IMR-90 (cell line): ENCODE measurements around the gene ROPN1B. TPM values are rescaled to one million over a fixed set of nuclear protein-coding genes. Genes with fewer than 3 reads are reported as not detected.

Experiments used
- ATAC-seq: fragments of 200-7000 bp; cut with Tn5 transposase; 2 replicates; pipeline ENCODE4 v1.9.1; 2020; ENCODE audit warnings: low read depth, mild to moderate bottlenecking, moderate library complexity
- BruUV-seq: library from RNA; stranded (reverse); fragments of 400-500 nt; replicated peaks from 2 replicates; lab custom pipeline; 2021; lab: Mats Ljungman, UMichigan
- CTCF ChIA-PET: fragments of 300-600 bp; formaldehyde crosslinking; extraction: SDS; loops from one replicate; lab custom pipeline; 2021; ENCODE audit warnings: antibody characterized with exemption; lab: Yijun Ruan, JAX
- POLR2A ChIA-PET: fragments of 300-600 bp; sonication (Branson Sonifier 250); formaldehyde crosslinking; loops from one replicate; lab custom pipeline; 2022; ENCODE audit warnings: antibody characterized with exemption; ENCODE audit not compliant: unreplicated experiment; lab: Charles Lee
- DNase-seq: peaks from one replicate; pipeline ENCODE4 v3.0.0; 2013
- H2AFZ ChIP-seq: replicated peaks from 2 replicates; pipeline ENCODE3; 2013; ENCODE audit warnings: low read length, mild to moderate bottlenecking; ENCODE audit not compliant: poor library complexity
- H2AK5ac ChIP-seq: 2 replicates; pipeline ENCODE4 v1.6.1; 2013; ENCODE audit warnings: low read depth, low read length, inconsistent platforms
- H2AK9ac ChIP-seq: replicated peaks from 2 replicates; pipeline ENCODE3; 2013; ENCODE audit warnings: mild to moderate bottlenecking, low read depth, low read length, moderate library complexity; ENCODE audit not compliant: poor library complexity
- H2BK120ac ChIP-seq: 2 replicates; pipeline ENCODE4 v1.6.1; 2013; ENCODE audit warnings: low read depth, low read length, inconsistent platforms
- H2BK15ac ChIP-seq: 3 replicates; pipeline ENCODE4 v1.6.1; 2013; ENCODE audit warnings: low read depth, low read length, inconsistent platforms
- H2BK20ac ChIP-seq: 2 replicates; pipeline ENCODE4 v1.6.1; 2013; ENCODE audit warnings: low read depth, mild to moderate bottlenecking, inconsistent platforms, low read length, moderate library complexity
- H2BK5ac ChIP-seq: 2 replicates; pipeline ENCODE4 v1.6.1; 2013; ENCODE audit warnings: mild to moderate bottlenecking, low read depth, low read length, inconsistent platforms; ENCODE audit not compliant: poor library complexity, severe bottlenecking
- H3K14ac ChIP-seq: replicated peaks from 2 replicates; pipeline ENCODE4 v1.6.1; 2013; ENCODE audit warnings: low read depth, low read length, inconsistent platforms
- H3K18ac ChIP-seq: 2 replicates; pipeline ENCODE4 v1.6.1; 2013; ENCODE audit warnings: low read depth, low read length, control low read depth
- H3K23ac ChIP-seq: 2 replicates; pipeline ENCODE4 v1.6.1; 2013; ENCODE audit warnings: low read depth, low read length, inconsistent platforms
- H3K27ac ChIP-seq: 2 replicates; pipeline ENCODE4 v1.5.1; 2013; ENCODE audit warnings: mild to moderate bottlenecking, control low read depth, low read length; ENCODE audit not compliant: insufficient read depth
- H3K27me3 ChIP-seq: 2 replicates; pipeline ENCODE4 v1.6.1; 2013; ENCODE audit warnings: low read length; ENCODE audit not compliant: control insufficient read depth, insufficient read depth
- H3K36me3 ChIP-seq: 2 replicates; pipeline ENCODE4 v1.6.1; 2013; ENCODE audit warnings: low read length, mixed read lengths; ENCODE audit not compliant: control insufficient read depth, insufficient read depth
- H3K4ac ChIP-seq: 2 replicates; pipeline ENCODE4 v1.6.1; 2013; ENCODE audit warnings: low read depth, low read length, inconsistent platforms
- H3K4me1 ChIP-seq: 2 replicates; pipeline ENCODE4 v1.6.1; 2013; ENCODE audit warnings: low read length, mixed read lengths; ENCODE audit not compliant: control insufficient read depth, insufficient read depth
- H3K4me2 ChIP-seq: 2 replicates; pipeline ENCODE4 v1.6.1; 2013; ENCODE audit warnings: low read depth, mild to moderate bottlenecking, control low read depth, low read length, moderate library complexity
- H3K4me3 ChIP-seq: 2 replicates; pipeline ENCODE4 v1.5.1; 2013; ENCODE audit warnings: low read depth, mild to moderate bottlenecking, control low read depth, low read length, moderate library complexity; ENCODE audit not compliant: insufficient read depth
- H3K56ac ChIP-seq: 2 replicates; pipeline ENCODE4 v1.6.1; 2013; ENCODE audit warnings: low read length, inconsistent platforms; ENCODE audit not compliant: insufficient read depth; ENCODE audit errors: extremely low read depth
- H3K79me1 ChIP-seq, 2 experiments: 2 replicates each; pipeline ENCODE4 v1.6.1; 2013; ENCODE audit warnings: low read length in 2 of 2, inconsistent platforms in 1 of 2, low read depth in 1 of 2
- H3K9ac ChIP-seq: 2 replicates; pipeline ENCODE4 v1.6.1; 2013; ENCODE audit warnings: low read depth, low read length, control low read depth
- H3K9me1 ChIP-seq: 2 replicates; pipeline ENCODE4 v1.6.1; 2013; ENCODE audit warnings: low read length, inconsistent platforms; ENCODE audit not compliant: insufficient read depth
- H3K9me3 ChIP-seq: 2 replicates; pipeline ENCODE4 v1.6.1; 2013; ENCODE audit warnings: low read length; ENCODE audit not compliant: control insufficient read depth, insufficient read depth
- H4K20me1 ChIP-seq: 2 replicates; pipeline ENCODE4 v1.6.1; 2013; ENCODE audit warnings: low read length, inconsistent platforms; ENCODE audit not compliant: insufficient read depth
- H4K5ac ChIP-seq: 2 replicates; pipeline ENCODE4 v1.6.1; 2013; ENCODE audit warnings: mild to moderate bottlenecking, low read depth, low read length, control low read depth
- H4K8ac ChIP-seq, 2 experiments: 2 replicates each; pipeline ENCODE4 v1.6.1; 2013; ENCODE audit warnings: low read depth in 2 of 2, low read length in 2 of 2, control low read depth in 1 of 2, inconsistent platforms in 1 of 2
- H4K91ac ChIP-seq: 2 replicates; pipeline ENCODE4 v1.6.1; 2013; ENCODE audit warnings: low read depth, low read length, inconsistent platforms; ENCODE audit not compliant: insufficient read depth
- BHLHE40 ChIP-seq: fragments of 150-350 bp; IDR thresholded peaks from 2 replicates; pipeline ENCODE4 v1.6.1; 2016; ENCODE audit warnings: mild to moderate bottlenecking, low read depth, low read length
- CEBPB ChIP-seq: IDR thresholded peaks from 2 replicates; pipeline ENCODE4 v1.6.1; 2012; ENCODE audit warnings: low read depth, low read length, improper control_type of control experiment
- CHD1 ChIP-seq: IDR thresholded peaks from 2 replicates; pipeline ENCODE4 v1.6.1; 2012; ENCODE audit warnings: low read depth, low read length, improper control_type of control experiment
- ELK1 ChIP-seq: fragments of 150-350 bp; IDR thresholded peaks from 2 replicates; pipeline ENCODE4 v1.6.1; 2016; ENCODE audit warnings: low read depth, mild to moderate bottlenecking, low read length, moderate library complexity, borderline replicate concordance
- FOS ChIP-seq: fragments of 150-350 bp; IDR thresholded peaks from 2 replicates; pipeline ENCODE4 v1.6.1; 2016; ENCODE audit warnings: low read depth, low read length
- MAFK ChIP-seq: IDR thresholded peaks from 2 replicates; pipeline ENCODE4 v1.6.1; 2012; ENCODE audit warnings: low read depth, low read length, improper control_type of control experiment
- MAZ ChIP-seq: IDR thresholded peaks from 2 replicates; pipeline ENCODE4 v1.6.1; 2012; ENCODE audit warnings: low read depth, mild to moderate bottlenecking, low read length, improper control_type of control experiment, moderate library complexity, borderline replicate concordance
- MXI1 ChIP-seq: IDR thresholded peaks from 2 replicates; pipeline ENCODE4 v1.6.1; 2012; ENCODE audit warnings: low read depth, mild to moderate bottlenecking, low read length, moderate library complexity, borderline replicate concordance
- NFE2L2 ChIP-seq: fragments of 150-350 bp; IDR thresholded peaks from 2 replicates; pipeline ENCODE4 v1.6.1; 2016; ENCODE audit warnings: low read depth, mild to moderate bottlenecking, low read length
- POLR2A ChIP-seq: IDR thresholded peaks from 2 replicates; pipeline ENCODE4 v1.6.1; 2012; ENCODE audit warnings: mild to moderate bottlenecking, low read depth, low read length
- RCOR1 ChIP-seq: IDR thresholded peaks from 2 replicates; pipeline ENCODE4 v1.6.1; 2012; ENCODE audit warnings: mild to moderate bottlenecking, low read length, improper control_type of control experiment; ENCODE audit not compliant: insufficient replicate concordance
- RFX5 ChIP-seq: IDR thresholded peaks from 2 replicates; pipeline ENCODE4 v1.8.0; 2012; ENCODE audit warnings: low read depth, mild to moderate bottlenecking, low read length, moderate library complexity
- SMC3 ChIP-seq: fragments of 150-350 bp; IDR thresholded peaks from 2 replicates; pipeline ENCODE4 v1.6.1; 2016; ENCODE audit warnings: low read depth, mild to moderate bottlenecking, antibody characterized with exemption, low read length, moderate library complexity
- WGBS, 2 experiments: methylation state at CpG; one replicate each; pipeline versions ENCODE4 v1.1.5 to v1.1.7; 2013; ENCODE audit warnings: missing lambda C conversion rate in 2 of 2; ENCODE audit not compliant: insufficient read length in 1 of 2; ENCODE audit errors: extremely low coverage in 2 of 2; 5-methylcytosine and 5-hydroxymethylcytosine counted together
- dilution Hi-C: fragments of 300-500 bp; cut with HindIII; formaldehyde crosslinking; loops from one replicate; pipeline ENCODE4 v1.14.3; 2018; ENCODE audit warnings: low sequenced_read_pairs; ENCODE audit not compliant: unreplicated experiment
- in situ Hi-C: fragments of 300-500 bp; cut with MboI; formaldehyde crosslinking; loops from 3 replicates; pipeline ENCODE4 v1.14.3; 2019; ENCODE audit warnings: low sequenced_read_pairs, inconsistent platforms, mixed read lengths
- intact Hi-C: fragments of 100-400 bp; cut with micrococcal nuclease; formaldehyde crosslinking; loops from 2 replicates; pipeline ENCODE4 v1.10.0; 2022
- polyA plus RNA-seq, 3 experiments: library from polyadenylated mRNA; depleted of rRNA; stranded (reverse); fragments of >200 nt; gene quantifications; 2 replicates each; pipeline ENCODE4 v1.2.3, GENCODE V29; 2012; ENCODE audit warnings: low replicate concordance in 1 of 3
- total RNA-seq: library from RNA; depleted of rRNA; stranded (reverse); fragments of >200 nt; gene quantifications from 2 replicates; pipeline ENCODE4 v1.2.3, GENCODE V29; 2012
- TF ChIP-seq, protein P1 (sequence below): fragments of 150-350 bp; IDR thresholded peaks from 2 replicates; pipeline ENCODE4 v1.6.1; 2017; ENCODE audit warnings: mild to moderate bottlenecking, antibody characterized with exemption, low read length, low read depth
- TF ChIP-seq, protein P2 (sequence below): conservative IDR thresholded peaks from 2 replicates; pipeline ENCODE4 v1.5.1; 2012; ENCODE audit warnings: mild to moderate bottlenecking, low read depth, low read length, improper control_type of control experiment

Gene ROPN1B
- total and polyA plus RNA-seq, 2 of the 4 experiments (the other 2 are of a cell fraction) = not detected

GRCh38 chr3:126028096-126028495 is 59.1 kb downstream of the ROPN1B start:
- Histone ChIP-seq H3K23ac (no peak overlapping the region), H2BK120ac (no peak overlapping the region), H3K9me3 (peaks cover 7% of the 10 kb centered on the region), H3K14ac (no peak overlapping the region), H3K27me3 (no peaks in the 10 kb centered on the region), H2AK9ac (no peak overlapping the region), H2AK5ac (no peak overlapping the region), H3K79me1 (no peaks in the 10 kb centered on the region), H2BK20ac (no peak overlapping the region), H2BK5ac (no peak overlapping the region), H2AFZ (no peak overlapping the region), H4K91ac (no peak overlapping the region), H3K4me2 (no peak overlapping the region), H2BK15ac (no peak overlapping the region), H4K5ac (no peak overlapping the region), H3K9ac (no peak overlapping the region), H3K4me1 (no peaks in the 10 kb centered on the region), H4K8ac (no peak overlapping the region), H3K56ac (no peak overlapping the region), H3K36me3 (no peaks in the 10 kb centered on the region), H3K4me3 (no peak overlapping the region), H3K18ac (no peak overlapping the region), H4K20me1 (no peaks in the 10 kb centered on the region), H3K4ac (no peak overlapping the region), H3K9me1 (no peaks in the 10 kb centered on the region), H3K27ac (no peak overlapping the region)
- in situ Hi-C loops (no loop called here), dilution Hi-C loops (no loop called here), intact Hi-C loops (no loop called here)
- ChIA-PET POLR2A (no interaction called here), CTCF (no interaction called here)
- ATAC-seq (no peak), DNase-seq (no peak)
- no TSS peak for BruUV-seq
- 75% methylated on average over 2 of the region's 4 CpGs; no CpG with 5 or more reads in 1 of the 2 experiments for WGBS, 2 experiments
- TF ChIP-seq CEBPB (no peak), RFX5 (no peak), CHD1 (no peak), MXI1 (no peak), SMC3 (no peak), POLR2A (no peak), MAFK (no peak), RCOR1 (no peak), FOS (no peak), MAZ (no peak), BHLHE40 (no peak), ELK1 (no peak), NFE2L2 (no peak)
- TF ChIP-seq, protein P1, sequence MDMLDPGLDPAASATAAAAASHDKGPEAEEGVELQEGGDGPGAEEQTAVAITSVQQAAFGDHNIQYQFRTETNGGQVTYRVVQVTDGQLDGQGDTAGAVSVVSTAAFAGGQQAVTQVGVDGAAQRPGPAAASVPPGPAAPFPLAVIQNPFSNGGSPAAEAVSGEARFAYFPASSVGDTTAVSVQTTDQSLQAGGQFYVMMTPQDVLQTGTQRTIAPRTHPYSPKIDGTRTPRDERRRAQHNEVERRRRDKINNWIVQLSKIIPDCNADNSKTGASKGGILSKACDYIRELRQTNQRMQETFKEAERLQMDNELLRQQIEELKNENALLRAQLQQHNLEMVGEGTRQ = no peak
- TF ChIP-seq, protein P2, sequence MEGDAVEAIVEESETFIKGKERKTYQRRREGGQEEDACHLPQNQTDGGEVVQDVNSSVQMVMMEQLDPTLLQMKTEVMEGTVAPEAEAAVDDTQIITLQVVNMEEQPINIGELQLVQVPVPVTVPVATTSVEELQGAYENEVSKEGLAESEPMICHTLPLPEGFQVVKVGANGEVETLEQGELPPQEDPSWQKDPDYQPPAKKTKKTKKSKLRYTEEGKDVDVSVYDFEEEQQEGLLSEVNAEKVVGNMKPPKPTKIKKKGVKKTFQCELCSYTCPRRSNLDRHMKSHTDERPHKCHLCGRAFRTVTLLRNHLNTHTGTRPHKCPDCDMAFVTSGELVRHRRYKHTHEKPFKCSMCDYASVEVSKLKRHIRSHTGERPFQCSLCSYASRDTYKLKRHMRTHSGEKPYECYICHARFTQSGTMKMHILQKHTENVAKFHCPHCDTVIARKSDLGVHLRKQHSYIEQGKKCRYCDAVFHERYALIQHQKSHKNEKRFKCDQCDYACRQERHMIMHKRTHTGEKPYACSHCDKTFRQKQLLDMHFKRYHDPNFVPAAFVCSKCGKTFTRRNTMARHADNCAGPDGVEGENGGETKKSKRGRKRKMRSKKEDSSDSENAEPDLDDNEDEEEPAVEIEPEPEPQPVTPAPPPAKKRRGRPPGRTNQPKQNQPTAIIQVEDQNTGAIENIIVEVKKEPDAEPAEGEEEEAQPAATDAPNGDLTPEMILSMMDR = no peak
